Heart left ventricle (tissue), 16 donors: ENCODE measurements around the gene SLC2A8. TPM values are rescaled to one million over a fixed set of nuclear protein-coding genes. Genes with fewer than 3 reads are reported as not detected.
A peak's percentile ranks its signal among the peaks of the same experiment; 100 is the strongest.

ENCODE experiments used
- ATAC-seq, 4 donors: fragments of 200-7000 bp; cut with Tn5 transposase; one replicate each; pipeline ENCODE4 v1.9.1; 2020 to 2022; ENCODE audit warnings: moderate library complexity in 4 of 4, mild to moderate bottlenecking in 3 of 4, moderate number of reproducible peaks in 1 of 4
- DNase-seq, 5 donors: peaks; one replicate each; pipeline ENCODE4 v3.0.0-alpha.2; 2020
- H3K27ac ChIP-seq, 12 donors: fragments of 200-600 bp; sonication (generic) in 4 of 12; one replicate each; pipeline versions ENCODE4 v1.5.0 to v1.8.0; 2016 to 2022; ENCODE audit warnings: mild to moderate bottlenecking in 2 of 12
- H3K27me3 ChIP-seq, 9 donors: fragments of 200-600 bp; sonication (generic) in 2 of 9; one replicate each; pipeline versions ENCODE4 v1.5.1 to v1.8.0; 2016 to 2022; ENCODE audit warnings: mild to moderate bottlenecking in 3 of 9
- H3K36me3 ChIP-seq, 9 donors: fragments of 200-600 bp; sonication (generic) in 2 of 9; one replicate each; pipeline versions ENCODE4 v1.5.0 to v1.8.0; 2018 to 2022; ENCODE audit warnings: mild to moderate bottlenecking in 2 of 9
- H3K4me1 ChIP-seq, 12 donors: fragments of 200-600 bp; sonication (generic) in 4 of 12; one replicate each; pipeline versions ENCODE4 v1.5.0 to v1.8.0; 2016 to 2022; ENCODE audit warnings: mild to moderate bottlenecking in 3 of 12
- H3K4me3 ChIP-seq, 12 donors: fragments of 200-600 bp; sonication (generic) in 4 of 12; one replicate each; pipeline versions ENCODE4 v1.5.0 to v1.8.0; 2017 to 2022; ENCODE audit warnings: mild to moderate bottlenecking in 9 of 12, moderate library complexity in 4 of 12
- H3K9me3 ChIP-seq, 12 donors: fragments of 200-600 bp; sonication (generic) in 4 of 12; one replicate each; pipeline versions ENCODE4 v1.5.0 to v1.8.0; 2016 to 2022; ENCODE audit warnings: mild to moderate bottlenecking in 1 of 12
- CTCF ChIP-seq, 12 donors: fragments of 200-600 bp; sonication (generic) in 4 of 12; IDR thresholded peaks; one replicate each; pipeline versions ENCODE4 v1.5.0 to v1.8.0; 2018 to 2022; ENCODE audit warnings: antibody characterized with exemption in 12 of 12, mild to moderate bottlenecking in 5 of 12
- POLR2A ChIP-seq, 2 donors: fragments of 450-650 bp; IDR thresholded peaks; one replicate each; pipeline ENCODE4 v1.6.1; 2017; ENCODE audit warnings: antibody characterized with exemption in 2 of 2, mild to moderate bottlenecking in 2 of 2, moderate library complexity in 2 of 2
- WGBS, 4 donors: extraction: QIAGEN DNeasy Blood & Tissue Kit in 2 of 4; methylation state at CpG; one replicate each; pipeline versions ENCODE4 v1.1.5 to v1.1.7; 2013 to 2018; 5-methylcytosine and 5-hydroxymethylcytosine counted together
- intact Hi-C, 10 donors: fragments of 100-400 bp; cut with DNase I; formaldehyde crosslinking; loops; one replicate each; pipeline versions ENCODE4 v1.11.1 to v1.14.2; 2022
- polyA plus RNA-seq, 2 donors: library from polyadenylated mRNA; stranded (reverse); fragments of 200-250 nt; gene quantifications; one replicate each; pipeline ENCODE4 v1.2.3, GENCODE V29; 2013
- total RNA-seq, 9 donors: library from RNA; depleted of rRNA in 2 of 9; stranded (reverse); fragments of >200 nt in 2 of 9; fragmentation: NEBNext Ultra II Directional in 3 of 9; extraction: Animal tissue kit (Norgen Biotek cat#: 25700) in 3 of 9; gene quantifications; one replicate each; pipeline versions ENCODE4 v1.1.0 to v1.2.4, GENCODE V29; 2016 to 2023
- donor health status: ischemic (EF 13 %, LVEDD 7.1; RV severe dilation, severe dysfunction).
- donor health status: healthy with polysubstance abuse.
- donor health status: DM: no; HTN: yes; CAD: no.
- donor health status: DM: no; HTN: no; CAD: no.
- donor health status: ischemic (EF 25% LVEDD 6.9; RV normal size, moderate dysfunction).
- donor health status: ischemic (EF 25% LVEDD 5.7; RV mildly dilated, moderate dysfunction).
- donor health status: healthy.
- donor health status: DM: yes; HTN: yes; CAD: no.
- donor health status: ischemic (EF 35%, LVEDD 5.7; RV mildly dilated, moderate dysfunction).
- donor health status: nonischemic (EF 11% LVEDD 7.7; RV severe dilation, severe dysfunction).
- donor health status: DM: yes; HTN: yes; CAD: no.
- donor health status: PGD.
- donor health status: ischemic (EF 29% LVEDD 5.4; RV normal size, mild dysfunction).
- donor health status: nonischemic (EF 23%, LVEDD 6.1; RV moderate dilation, normal function).

SLC2A8 gene
- total and polyA plus RNA-seq, 11 donors: 12.1 to 25.0 (median 15.6) TPM

DNA sequence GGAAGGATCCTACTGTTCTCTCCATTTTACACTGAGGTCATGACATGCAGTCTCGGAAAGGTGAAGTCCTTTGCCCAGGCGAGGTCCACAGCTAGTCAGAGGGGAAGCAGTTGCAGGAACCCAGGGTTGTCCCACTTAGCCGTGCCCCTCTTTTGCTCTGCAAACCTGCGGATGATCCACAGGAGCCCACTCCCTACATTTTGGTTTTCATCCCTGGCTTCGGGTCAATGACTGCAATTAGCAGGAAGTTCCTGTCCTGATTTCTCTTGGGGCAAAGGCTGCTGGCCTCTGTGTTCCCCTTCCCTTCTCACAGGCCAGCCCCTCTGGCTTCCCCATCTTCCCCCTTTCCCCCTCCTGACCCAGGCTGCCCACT lies 1.3 kb downstream of the SLC2A8 start:
- peak in 1 of 5 donors; percentile 46 for DNase-seq
- Histone ChIP-seq H3K9me3 (no peaks in the 10 kb centered on the region), H3K27ac (peak overlapping the region in 4 of 12 donors; percentile 82 to 96 (median 88)), H3K27me3 (no peaks in the 10 kb centered on the region), H3K4me3 (peak overlapping the region in 11 of 12 donors; percentile 66 to 96 (median 82)), H3K36me3 (peaks cover 0 to 36% (median 22%) of the 10 kb centered on the region in 9 donors), H3K4me1 (peaks cover 0 to 26% (median 17%) of the 10 kb centered on the region in 12 donors)
- no peak for ATAC-seq
- TF ChIP-seq POLR2A (IDR thresholded peaks at IDR 0.05) (no peak), CTCF (IDR thresholded peaks at IDR 0.05) (peak in 3 of 12 donors; percentile 1 to 3 (median 3))
- intact Hi-C loops: loop anchor here in 9 of 10 donors (2.0 to 10.0 kb wide), 7 partner anchors 83 to 181 kb away; no protein-coding TSS in a partner anchor
- WGBS, 4 donors: 49 to 60% (median 50%) methylated on average over 5 of the region's 5 CpGs

GRCh38 chr9:127398715-127399400 lies 1.9 kb downstream of the SLC2A8 start:
- 83 to 89% (median 86%) methylated on average over 13 of the region's 13 CpGs for WGBS, 4 donors
- intact Hi-C loops: loop anchor here in 9 of 10 donors (2.0 to 10.0 kb wide), 7 partner anchors 84 to 182 kb away; no protein-coding TSS in a partner anchor

GRCh38 chr9:127399736-127400269 lies 2.8 kb downstream of the SLC2A8 start:
- no peak overlapping the region for H3K4me3 ChIP-seq
- TF ChIP-seq POLR2A (IDR thresholded peaks at IDR 0.05): no peak
- no peak for TF ChIP-seq CTCF (IDR thresholded peaks at IDR 0.05)
- no peaks in the 10 kb centered on the region for H3K27me3 ChIP-seq
- intact Hi-C loops: loop anchor here in 9 of 10 donors (2.0 to 10.0 kb wide), 7 partner anchors 85 to 183 kb away; no protein-coding TSS in a partner anchor
- H3K27ac ChIP-seq: no peak overlapping the region
- ATAC-seq: no peak
- 93 to 97% (median 95%) methylated on average over 14 of the region's 14 CpGs for WGBS, 4 donors
- H3K9me3 ChIP-seq: no peaks in the 10 kb centered on the region
- peaks cover 0 to 50% (median 26%) of the 10 kb centered on the region in 9 donors for H3K36me3 ChIP-seq
- peaks cover 0 to 26% (median 17%) of the 10 kb centered on the region in 12 donors for H3K4me1 ChIP-seq
- DNase-seq: peak in 1 of 5 donors; percentile 28

More at GRCh38 chr9:127398715-127399400, 1.9 kb downstream of the SLC2A8 start:
- Histone ChIP-seq H3K4me3 (peak overlapping the region in 6 of 12 donors; percentile 66 to 96 (median 88)), H3K27me3 (no peaks in the 10 kb centered on the region), H3K36me3 (peaks cover 0 to 40% (median 20%) of the 10 kb centered on the region in 9 donors), H3K4me1 (peaks cover 0 to 26% (median 17%) of the 10 kb centered on the region in 12 donors), H3K9me3 (no peaks in the 10 kb centered on the region), H3K27ac (peak overlapping the region in 1 of 12 donors; percentile 96)
- DNase-seq: peak in 1 of 5 donors; percentile 48
- no peak for ATAC-seq
- no peak for TF ChIP-seq POLR2A (IDR thresholded peaks at IDR 0.05)
- no peak for TF ChIP-seq CTCF (IDR thresholded peaks at IDR 0.05)
